Activated CD4-positive, CD25-positive, alpha-beta regulatory T cell treated with anti-CD3 and anti-CD28 coated beads, Interleukin-2, amount 50 U/mL, for 16 hours (primary cell): ENCODE results near the gene RCCD1.
A peak's percentile ranks its signal among the peaks of the same experiment; 100 is the strongest.

Experiments used
- DNase-seq: peaks from one replicate; pipeline ENCODE4 v3.0.0-alpha.2; 2020; ENCODE audit warnings: low read depth, low spot score

RCCD1 gene

GRCh38 chr15:90966262-90966661 lies 11.6 kb downstream of the RCCD1 start:
- no peak for DNase-seq

GRCh38 chr15:90967206-90967605 lies 12.5 kb downstream of the RCCD1 start:
- DNase-seq: no peak

- DNase-seq: no peak
Observed at GRCh38 chr15:90968434-90968833, 13.8 kb downstream of the RCCD1 start.

- DNase-seq: no peak
Observed at GRCh38 chr15:90970274-90970673, 15.6 kb downstream of the RCCD1 start.

GRCh38 chr15:90972133-90972532 lies 17.4 kb downstream of the RCCD1 start:
- DNase-seq: no peak

- no peak for DNase-seq
Observed at GRCh38 chr15:90974216-90974615, 19.5 kb downstream of the RCCD1 start.

- no peak for DNase-seq
Observed at GRCh38 chr15:90979582-90979981, 24.9 kb downstream of the RCCD1 start.

- no peak for DNase-seq
Observed at GRCh38 chr15:90981681-90982080, 27.0 kb downstream of the RCCD1 start.

- DNase-seq: no peak
Observed at GRCh38 chr15:90982135-90982534, 27.5 kb downstream of the RCCD1 start.

- no peak for DNase-seq
Observed at GRCh38 chr15:90986790-90987507, 32.3 kb downstream of the RCCD1 start.

- no peak for DNase-seq
Observed at GRCh38 chr15:90987561-90988141, 33.0 kb downstream of the RCCD1 start.

GRCh38 chr15:90988296-90988695 lies 33.6 kb downstream of the RCCD1 start:
- DNase-seq: no peak

- DNase-seq: no peak
Observed at GRCh38 chr15:90989040-90989768, 34.5 kb downstream of the RCCD1 start.

- DNase-seq: no peak
Observed at GRCh38 chr15:90990446-90990845, 35.8 kb downstream of the RCCD1 start.

GRCh38 chr15:90991587-90992285 lies 37.1 kb downstream of the RCCD1 start:
- DNase-seq: no peak

- no peak for DNase-seq
Observed at GRCh38 chr15:90994059-90994416, 39.4 kb downstream of the RCCD1 start.

- peak; percentile 95 for DNase-seq
Observed at GRCh38 chr15:90994417-90995311, 40.0 kb downstream of the RCCD1 start, which contains the start of gene PRC1. TSS of gene PRC1 (minus strand) at chr15:90994535. CDS start at chr15:90994417, 118 bp downstream.

GRCh38 chr15:90998737-90999136 lies 44.1 kb downstream of the RCCD1 start:
- no peak for DNase-seq

GRCh38 chr15:91001209-91001608 lies 46.5 kb downstream of the RCCD1 start:
- DNase-seq: no peak

- DNase-seq: no peak
Observed at GRCh38 chr15:91007266-91007665, 52.6 kb downstream of the RCCD1 start.
